K562 (cell line): ENCODE data around the gene TPCN1. TPM values are rescaled to one million over a fixed set of nuclear protein-coding genes. Genes with fewer than 3 reads are reported as not detected.
A peak's percentile ranks its signal among the peaks of the same experiment; 100 is the strongest.

Source experiments
- ARID4B ChIP-seq: sonication (generic); formaldehyde crosslinking; IDR thresholded peaks from 2 replicates; pipeline ENCODE4 v1.8.0; 2022; ENCODE audit warnings: mild to moderate bottlenecking, missing genetic modification reagents
- CBFA2T3 ChIP-seq: fragments of 450-650 bp; IDR thresholded peaks from 2 replicates; pipeline ENCODE4 v1.6.1; 2017
- CC2D1A ChIP-seq: fragments of 450-650 bp; IDR thresholded peaks from 2 replicates; pipeline ENCODE4 v1.6.1; 2017; ENCODE audit warnings: mild to moderate bottlenecking
- CEBPB ChIP-seq: fragments of 450-650 bp; IDR thresholded peaks from 2 replicates; pipeline ENCODE4 v1.6.1; 2016; ENCODE audit warnings: missing genetic modification characterization, missing compliant biosample characterization
- CREB3L1 ChIP-seq: fragments of 450-650 bp; IDR thresholded peaks from 2 replicates; pipeline ENCODE4 v1.6.1; 2014; ENCODE audit warnings: low read depth, mild to moderate bottlenecking, moderate library complexity, borderline replicate concordance
- ESRRB ChIP-seq: fragments of 250-450 bp; sonication (Bioruptor Pico); IDR thresholded peaks from 2 replicates; pipeline ENCODE4 v1.5.0; 2020; ENCODE audit warnings: mild to moderate bottlenecking, moderate library complexity, borderline replicate concordance
- GABPB1 ChIP-seq: sonication (generic); formaldehyde crosslinking; IDR thresholded peaks from 2 replicates; pipeline ENCODE4 v1.8.0; 2022; ENCODE audit warnings: mild to moderate bottlenecking, missing genetic modification reagents
- HOMEZ ChIP-seq: fragments of 250-450 bp; sonication (Bioruptor Pico); IDR thresholded peaks from 2 replicates; pipeline ENCODE4 v1.4.0; 2020; ENCODE audit warnings: mild to moderate bottlenecking, moderate library complexity
- MAZ ChIP-seq, 2 experiments: fragments of 450-650 bp in 1 of 2; sonication (generic) in 1 of 2; formaldehyde crosslinking; IDR thresholded peaks in 1 of 2; conservative IDR thresholded peaks in 1 of 2; 2 replicates each; pipeline versions ENCODE4 v1.4.0 to v1.5.0; 2020; ENCODE audit warnings: mild to moderate bottlenecking in 1 of 2, missing genetic modification reagents in 1 of 2
- SOX6 ChIP-seq: fragments of 450-650 bp; IDR thresholded peaks from 2 replicates; pipeline ENCODE4 v1.6.1; 2014; ENCODE audit warnings: mild to moderate bottlenecking
- TCF7 ChIP-seq: sonication (generic); IDR thresholded peaks from 2 replicates; pipeline ENCODE4 v1.6.1; 2016; ENCODE audit warnings: antibody characterized with exemption, borderline replicate concordance
- TCFL5 ChIP-seq: fragments of 250-450 bp; sonication (Bioruptor Pico); conservative IDR thresholded peaks from 2 replicates; pipeline ENCODE4 v1.6.1; 2021; ENCODE audit warnings: mild to moderate bottlenecking, moderate library complexity, matching md5 sums
- ZFP30 ChIP-seq: fragments of 250-450 bp; sonication (Bioruptor Pico); IDR thresholded peaks from 2 replicates; pipeline ENCODE4 v1.8.0; 2022; ENCODE audit warnings: moderate library complexity, mild to moderate bottlenecking, inconsistent platforms, borderline replicate concordance
- ZKSCAN1 ChIP-seq: fragments of 150-350 bp; IDR thresholded peaks from 2 replicates; pipeline ENCODE4 v1.6.1; 2016; ENCODE audit warnings: low read depth, low read length
- ZNF347 ChIP-seq: fragments of 450-650 bp; formaldehyde crosslinking; IDR thresholded peaks from 2 replicates; pipeline ENCODE4 v1.4.0; 2020; ENCODE audit warnings: low read depth, mild to moderate bottlenecking, moderate library complexity
- polyA plus RNA-seq, 8 experiments: library from polyadenylated mRNA; depleted of rRNA in 4 of 8; stranded (reverse) in 5 of 8; unstranded in 3 of 8; fragments of >200 nt; fragmentation: Nextera tagmentation in 2 of 8; fragmentation: Illumina TruSeq in 1 of 8; extraction: Ambion mirVana in 2 of 8; extraction: Trizol in 1 of 8; gene quantifications; 2 replicates each; pipeline versions ENCODE4 v1.2.1 to v1.2.3, GENCODE V29; 2011 to 2014; ENCODE audit warnings: inconsistent platforms in 1 of 8, missing spikeins in 1 of 8
- total RNA-seq, 7 experiments: library from RNA; depleted of rRNA in 6 of 7; stranded (reverse); fragments of >200 nt in 6 of 7; fragmentation: Illumina TruSeq in 2 of 7; extraction: Trizol in 2 of 7; gene quantifications; 2 replicates each; pipeline versions ENCODE4 v1.2.1 to v1.2.3, GENCODE V29; 2011 to 2021; ENCODE audit warnings: low replicate concordance in 1 of 7
- TF ChIP-seq, protein P1 (sequence below): fragments of 250-450 bp; sonication (Bioruptor Pico); IDR thresholded peaks from 2 replicates; pipeline ENCODE4 v1.5.0; 2021
- TF ChIP-seq, protein P2 (sequence below): sonication (generic); formaldehyde crosslinking; IDR thresholded peaks from 2 replicates; pipeline ENCODE4 v1.8.0; 2022; ENCODE audit warnings: missing genetic modification reagents, mild to moderate bottlenecking, moderate library complexity, borderline replicate concordance

Gene TPCN1
- total and polyA plus RNA-seq, 9 of the 15 experiments (the other 6 are each of a cell fraction or from before 2014, with no cell fraction given) = 0.80 to 23.8 (median 7.4) TPM

DNA sequence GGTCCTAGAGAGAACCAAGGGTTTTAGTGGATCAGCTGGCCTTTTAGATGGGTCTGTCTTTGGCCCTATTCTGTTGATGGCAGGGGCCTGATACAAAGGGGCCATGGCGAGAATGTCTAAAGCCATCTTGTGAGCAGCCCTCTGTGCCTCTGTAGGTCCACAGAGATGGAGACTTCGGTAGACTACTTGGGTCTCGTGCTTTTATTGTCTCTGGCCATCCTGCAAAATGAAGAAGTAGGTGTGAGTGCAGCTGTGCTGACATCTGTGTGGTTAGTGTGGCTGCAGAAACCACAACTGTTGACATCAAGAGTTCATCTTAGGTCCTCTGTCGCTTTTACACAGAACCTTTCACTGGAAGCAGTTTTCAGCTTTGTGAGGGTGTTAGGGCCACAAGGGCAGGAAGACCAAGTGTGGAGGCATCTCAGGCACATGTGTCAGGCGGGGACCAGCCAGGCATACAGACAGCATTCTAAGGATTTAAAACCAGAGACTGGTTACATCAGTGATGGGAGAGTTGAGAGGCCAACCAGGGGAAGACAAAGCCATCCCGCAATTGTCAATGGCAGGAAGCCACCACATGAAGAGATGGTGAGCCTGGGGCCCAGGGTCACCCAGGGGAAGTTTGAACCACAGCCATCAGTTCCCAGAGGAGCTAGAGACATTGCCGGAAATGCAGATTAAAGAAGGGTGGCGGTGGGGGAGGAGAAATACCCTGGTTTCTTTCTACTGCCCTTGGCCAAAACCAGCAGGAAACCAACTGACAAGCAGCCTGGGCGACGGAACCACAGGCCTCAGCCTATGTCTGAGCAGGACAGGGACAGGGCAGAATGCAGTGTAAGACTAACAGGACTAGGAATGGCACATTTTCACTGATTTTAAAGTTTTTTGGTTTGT is 13.0 kb upstream of the TPCN1 start (continued):
- no peak for TF ChIP-seq CEBPB
- TF ChIP-seq, protein P1, sequence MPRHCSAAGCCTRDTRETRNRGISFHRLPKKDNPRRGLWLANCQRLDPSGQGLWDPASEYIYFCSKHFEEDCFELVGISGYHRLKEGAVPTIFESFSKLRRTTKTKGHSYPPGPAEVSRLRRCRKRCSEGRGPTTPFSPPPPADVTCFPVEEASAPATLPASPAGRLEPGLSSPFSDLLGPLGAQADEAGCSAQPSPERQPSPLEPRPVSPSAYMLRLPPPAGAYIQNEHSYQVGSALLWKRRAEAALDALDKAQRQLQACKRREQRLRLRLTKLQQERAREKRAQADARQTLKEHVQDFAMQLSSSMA = no peak
- no peak for TF ChIP-seq ESRRB (CRISPR knock-in tag)
- no peak for TF ChIP-seq TCFL5 (CRISPR knock-in tag)
- peak; percentile 79; the same call in 1 of the 2 replicates for TF ChIP-seq ZKSCAN1
- TF ChIP-seq SOX6 = peak; percentile 86
- no peak for TF ChIP-seq ZNF347
- no peak for TF ChIP-seq ZFP30 (CRISPR knock-in tag)
- no peak; a peak in 1 of 4 replicates for TF ChIP-seq MAZ (CRISPR knock-in tag; conservative IDR thresholded peaks at IDR 0.05 in 1 of 2, IDR thresholded peaks at IDR 0.05 in 1 of 2)
- no peak for TF ChIP-seq HOMEZ (CRISPR knock-in tag)
- peak; percentile 68 for TF ChIP-seq CBFA2T3
- TF ChIP-seq CC2D1A = no peak
- TF ChIP-seq CREB3L1 = no peak
- TF ChIP-seq TCF7 = no peak
- 0 out of 2 replicates have a peak, but pooled peaks have one; percentile 22 for TF ChIP-seq GABPB1
- peak; percentile 52; the same call in 1 of the 2 replicates for TF ChIP-seq ARID4B (CRISPR knock-in tag)
- TF ChIP-seq, protein P2, sequence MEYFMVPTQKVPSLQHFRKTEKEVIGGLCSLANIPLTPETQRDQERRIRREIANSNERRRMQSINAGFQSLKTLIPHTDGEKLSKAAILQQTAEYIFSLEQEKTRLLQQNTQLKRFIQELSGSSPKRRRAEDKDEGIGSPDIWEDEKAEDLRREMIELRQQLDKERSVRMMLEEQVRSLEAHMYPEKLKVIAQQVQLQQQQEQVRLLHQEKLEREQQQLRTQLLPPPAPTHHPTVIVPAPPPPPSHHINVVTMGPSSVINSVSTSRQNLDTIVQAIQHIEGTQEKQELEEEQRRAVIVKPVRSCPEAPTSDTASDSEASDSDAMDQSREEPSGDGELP (CRISPR knock-in tag) = peak; percentile 79
